HG03280 (cell line): ENCODE measurements around the gene DPH5.
"Not testable (repeated sequence)": the region's sequence is repeated elsewhere in the genome, so short reads cannot be mapped to it uniquely, and the experiment has no call there.

ENCODE experiments used
- ATAC-seq: cut with Tn5 transposase; IDR thresholded peaks from one replicate; pipeline ENCODE4 v1.9.1; 2021; ENCODE audit warnings: mild to moderate bottlenecking, moderate library complexity; ENCODE audit not compliant: unreplicated experiment

DPH5 gene, protein sequence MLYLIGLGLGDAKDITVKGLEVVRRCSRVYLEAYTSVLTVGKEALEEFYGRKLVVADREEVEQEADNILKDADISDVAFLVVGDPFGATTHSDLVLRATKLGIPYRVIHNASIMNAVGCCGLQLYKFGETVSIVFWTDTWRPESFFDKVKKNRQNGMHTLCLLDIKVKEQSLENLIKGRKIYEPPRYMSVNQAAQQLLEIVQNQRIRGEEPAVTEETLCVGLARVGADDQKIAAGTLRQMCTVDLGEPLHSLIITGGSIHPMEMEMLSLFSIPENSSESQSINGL

DNA sequence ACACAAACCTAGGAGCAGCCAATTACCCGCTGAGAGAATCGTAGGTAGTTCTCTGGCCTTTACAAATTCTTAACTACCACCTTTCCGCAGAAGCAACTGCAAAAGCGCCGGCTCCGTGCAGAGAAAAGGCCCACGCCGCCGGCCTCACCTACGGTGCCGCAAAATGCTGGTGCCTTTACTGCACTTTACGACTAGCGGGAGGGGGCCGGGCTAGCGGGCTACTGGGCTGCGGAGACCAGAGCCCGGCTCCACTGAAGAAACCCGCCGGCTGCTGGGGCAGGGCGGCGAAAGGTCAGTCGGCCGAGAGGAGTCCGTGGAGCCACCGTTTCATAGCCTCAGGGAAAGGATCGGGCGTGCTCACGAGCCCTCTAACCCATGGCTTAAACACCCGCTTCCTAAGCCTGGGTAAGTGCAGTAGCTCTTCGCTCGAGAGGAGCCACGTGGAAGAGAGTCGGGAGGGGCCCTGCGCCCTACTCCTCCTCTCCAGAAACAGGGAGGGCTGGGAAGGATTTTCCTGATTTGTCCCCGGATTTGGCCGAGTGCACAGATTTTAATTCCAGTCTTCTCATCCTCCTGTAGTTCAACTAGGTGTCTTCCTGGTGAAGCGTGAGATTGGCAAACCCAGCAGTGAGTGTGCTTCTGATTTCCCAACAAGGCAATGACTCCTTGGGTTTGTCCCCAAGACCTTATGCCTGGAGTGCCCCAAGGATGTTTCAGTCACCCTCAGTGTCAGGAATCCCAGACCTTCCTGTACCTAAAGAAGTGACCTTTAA is at the start of gene DPH5:
Gene DPH5, minus strand, starts transcription at position 128 of the 773 bp plus-strand sequence. CDS start 341 bp downstream, outside the sequence.
- peak; percentile 91 for ATAC-seq

DNA sequence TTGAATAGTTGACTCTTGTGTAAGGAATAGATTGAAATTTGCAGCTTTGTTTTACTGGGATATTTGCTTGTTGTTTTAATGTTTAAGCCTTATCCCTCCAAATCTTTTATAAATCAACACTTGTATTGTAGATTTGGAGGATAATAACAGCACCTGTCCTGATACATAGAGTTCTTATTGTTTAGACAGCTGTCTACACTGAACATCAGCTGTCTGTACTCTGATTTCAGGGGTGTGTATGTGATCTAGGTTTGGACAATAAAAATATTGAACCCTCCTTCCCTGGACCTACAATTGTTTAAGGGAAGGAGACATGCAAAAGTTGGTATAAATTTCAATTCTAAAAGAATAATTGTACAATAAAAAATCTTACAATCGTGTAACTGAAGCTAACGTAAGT is 48.3 kb upstream of the DPH5 start:
- ATAC-seq, result no peak

DNA sequence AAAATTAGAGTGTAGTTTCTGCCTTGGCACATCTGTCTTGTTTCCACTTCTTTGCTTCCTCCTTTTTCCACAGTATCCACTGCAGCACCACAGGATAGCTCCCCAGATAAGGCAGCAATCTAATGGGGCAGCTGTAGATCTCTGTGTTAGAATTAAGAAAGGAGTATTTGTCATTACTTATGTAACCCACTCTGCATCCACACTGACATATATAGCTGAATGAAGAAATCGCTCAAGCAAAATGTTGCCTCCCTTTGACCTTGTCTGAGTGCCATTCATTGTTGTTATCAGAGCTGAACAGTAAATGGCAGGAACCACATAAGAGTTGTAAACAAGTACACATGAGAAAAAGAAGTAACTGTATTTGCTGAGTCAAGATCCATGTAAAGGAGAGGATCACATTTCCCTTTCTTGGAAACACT is 45.9 kb upstream of the DPH5 start:
- no peak for ATAC-seq

DNA sequence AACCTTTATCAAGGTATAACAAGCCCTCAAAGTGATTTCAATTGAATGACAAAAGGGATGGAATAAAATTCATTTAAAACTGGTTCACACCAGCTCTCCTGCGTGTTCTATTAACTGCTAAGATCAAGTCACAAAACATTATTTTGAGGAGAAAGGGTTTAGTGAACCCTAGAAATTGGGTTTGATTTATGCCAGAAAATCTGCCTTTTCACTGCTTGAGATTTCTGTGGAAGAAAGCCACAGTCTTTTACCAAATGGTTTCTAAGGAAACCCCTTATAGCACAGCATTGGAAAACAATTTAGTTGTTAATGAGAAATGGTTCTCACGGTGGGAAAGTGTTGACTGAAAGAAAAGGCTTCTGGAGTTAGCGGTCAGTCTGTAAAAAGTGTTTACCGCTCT is 43.6 kb upstream of the DPH5 start:
- ATAC-seq, result no peak

DNA sequence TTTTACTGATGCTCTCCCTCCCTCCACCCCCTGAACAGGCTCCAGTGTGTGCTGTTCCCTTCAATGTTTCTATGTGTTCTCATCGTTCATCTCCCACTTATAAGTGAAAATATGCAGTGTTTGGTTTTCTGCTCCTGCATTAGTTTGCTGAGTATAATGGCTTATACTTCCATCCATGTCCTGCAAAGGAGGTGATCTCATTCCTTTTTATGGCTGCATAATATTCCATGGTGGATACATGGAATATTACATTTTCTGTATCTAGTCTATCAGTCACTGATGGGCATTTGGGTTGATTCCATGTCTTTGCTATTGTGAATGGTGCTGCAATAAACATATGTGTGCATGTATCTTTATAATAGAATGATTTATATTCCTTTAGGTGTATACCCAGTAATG is 41.4 kb upstream of the DPH5 start:
- ATAC-seq, result not testable (repeated sequence)

DNA sequence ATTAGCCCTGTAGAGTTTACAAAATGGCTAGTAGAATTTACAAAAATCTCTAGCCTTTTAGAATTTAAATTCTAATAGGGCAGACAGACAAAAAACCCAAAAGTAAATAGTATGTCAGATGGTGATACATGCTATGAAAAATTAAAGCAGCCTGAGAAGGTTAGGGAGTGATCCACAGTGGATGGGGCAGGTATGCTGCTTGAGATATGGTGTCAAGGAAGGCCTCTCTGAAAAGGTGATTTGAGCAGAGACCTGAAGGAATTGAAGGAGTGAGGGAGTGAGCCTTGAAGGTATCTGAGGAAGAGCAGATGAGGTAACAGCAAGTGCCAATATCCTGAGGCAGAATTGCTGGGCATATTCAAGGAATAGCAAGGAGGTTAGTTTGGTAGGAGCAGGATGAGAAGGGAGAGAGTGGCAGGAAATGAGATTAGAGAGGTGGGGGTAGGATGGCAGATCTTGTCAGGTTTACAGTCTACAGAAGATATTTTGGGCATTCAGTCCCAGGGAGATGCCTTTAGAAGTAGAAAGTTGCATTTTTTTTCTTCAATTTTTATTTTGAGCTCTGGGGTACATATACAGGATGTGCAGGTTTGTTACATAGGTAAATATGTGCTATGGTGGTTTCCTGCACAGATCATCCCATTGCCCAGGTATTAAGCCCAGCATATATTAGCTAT is 40.8 kb upstream of the DPH5 start:
- no peak for ATAC-seq

DNA sequence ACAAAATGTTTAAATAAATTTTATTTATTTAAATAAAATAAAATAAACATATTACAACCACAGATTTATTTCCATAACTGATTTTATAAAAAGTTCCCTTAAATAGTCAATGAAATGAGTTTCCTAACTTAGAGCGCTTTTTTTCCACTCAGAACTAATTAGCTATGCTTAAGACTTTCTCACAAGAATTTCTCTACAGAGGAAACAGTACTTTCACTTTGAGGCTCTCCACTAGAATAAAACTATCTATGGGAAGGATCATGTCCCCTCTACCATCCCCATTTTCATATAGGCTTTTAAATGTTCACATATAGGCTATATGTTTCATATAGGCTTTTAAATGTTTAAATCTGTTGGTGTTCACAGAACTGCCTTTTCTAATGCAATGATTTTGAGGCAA is 40.0 kb upstream of the DPH5 start:
- no peak for ATAC-seq

DNA sequence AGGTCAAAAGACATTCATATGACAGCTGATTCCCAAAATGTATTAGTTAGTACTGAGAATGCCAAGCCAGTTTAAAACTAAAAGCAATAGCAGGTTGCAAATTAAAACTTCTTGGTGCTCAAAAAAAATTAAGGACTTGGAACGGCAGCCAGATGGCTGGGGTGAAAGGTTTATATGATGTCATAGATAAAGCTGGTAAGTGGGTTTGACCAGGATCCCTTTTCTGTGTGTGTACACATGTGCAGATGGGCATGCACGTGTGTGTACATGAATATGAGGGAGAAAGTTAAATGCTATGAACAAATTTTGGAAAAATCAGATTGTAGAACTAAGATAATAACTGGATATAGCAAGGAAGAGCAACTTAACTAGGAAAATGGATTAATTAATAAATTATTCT is 39.1 kb upstream of the DPH5 start:
- ATAC-seq, result no peak

DNA sequence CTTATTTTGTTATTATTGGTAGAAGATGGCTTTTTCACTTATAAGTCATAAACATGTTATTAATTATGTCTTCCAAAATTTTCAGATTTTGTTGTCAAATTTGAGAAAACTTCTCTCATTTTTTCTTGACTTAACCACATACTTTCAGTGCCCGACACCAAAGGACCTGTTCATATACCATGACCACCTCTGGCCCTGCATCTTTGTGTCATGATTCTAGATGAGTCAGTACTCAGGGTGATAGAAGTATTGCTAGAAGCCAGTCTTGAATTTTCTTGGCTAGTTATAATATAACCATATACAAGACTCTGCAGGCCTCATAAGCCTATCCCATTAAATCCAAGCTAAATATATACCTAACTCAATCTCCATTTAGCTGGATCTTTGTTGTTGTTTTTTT is 35.4 kb upstream of the DPH5 start:
- ATAC-seq, result no peak

DNA sequence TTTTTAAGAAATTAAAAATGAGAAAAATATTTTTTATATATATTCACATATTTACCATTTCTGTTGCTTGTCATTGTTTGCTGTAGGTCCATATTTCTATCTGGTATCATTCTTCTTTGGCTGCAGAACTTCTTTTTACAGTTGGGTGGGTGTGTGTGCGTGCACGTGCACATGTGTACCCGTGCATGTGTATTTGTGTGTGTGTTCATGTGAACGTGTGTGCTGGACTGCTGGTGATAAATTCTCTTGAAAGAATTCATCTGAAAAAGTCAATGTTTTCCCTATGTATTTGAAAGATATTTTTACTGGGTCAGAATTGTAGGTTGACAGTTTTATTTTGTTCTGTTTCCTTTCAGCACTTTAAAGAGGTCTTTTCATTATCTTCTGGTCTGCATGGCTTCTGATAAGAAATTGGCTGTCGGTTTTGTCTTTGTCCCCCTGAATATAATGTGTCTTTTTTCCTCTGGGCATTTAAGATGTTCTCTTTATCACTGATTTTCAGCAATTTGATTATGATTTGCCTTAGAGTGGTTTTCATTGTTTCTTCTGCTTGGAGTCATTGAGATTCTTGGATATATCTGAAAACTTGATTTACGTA is 34.5 kb upstream of the DPH5 start:
- no peak for ATAC-seq

DNA sequence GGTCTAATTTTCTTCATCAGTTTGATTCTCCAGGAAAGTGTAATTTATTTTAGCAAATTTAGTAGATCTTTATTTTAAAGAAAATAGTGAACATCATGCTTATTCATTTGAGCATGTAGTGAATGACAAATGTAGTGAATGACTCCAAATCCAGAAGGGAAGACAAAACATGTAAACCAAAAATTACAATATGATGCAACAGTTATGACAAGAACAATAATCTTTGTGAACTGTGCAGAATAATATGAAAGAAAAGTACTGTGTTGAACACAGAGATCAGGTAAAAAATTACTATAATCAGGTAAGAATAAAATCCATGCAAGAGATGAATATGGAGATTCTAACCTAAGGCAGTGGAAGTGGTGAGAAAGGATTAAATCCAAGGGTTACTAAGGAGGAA is 30.0 kb upstream of the DPH5 start:
- ATAC-seq, result no peak

DNA sequence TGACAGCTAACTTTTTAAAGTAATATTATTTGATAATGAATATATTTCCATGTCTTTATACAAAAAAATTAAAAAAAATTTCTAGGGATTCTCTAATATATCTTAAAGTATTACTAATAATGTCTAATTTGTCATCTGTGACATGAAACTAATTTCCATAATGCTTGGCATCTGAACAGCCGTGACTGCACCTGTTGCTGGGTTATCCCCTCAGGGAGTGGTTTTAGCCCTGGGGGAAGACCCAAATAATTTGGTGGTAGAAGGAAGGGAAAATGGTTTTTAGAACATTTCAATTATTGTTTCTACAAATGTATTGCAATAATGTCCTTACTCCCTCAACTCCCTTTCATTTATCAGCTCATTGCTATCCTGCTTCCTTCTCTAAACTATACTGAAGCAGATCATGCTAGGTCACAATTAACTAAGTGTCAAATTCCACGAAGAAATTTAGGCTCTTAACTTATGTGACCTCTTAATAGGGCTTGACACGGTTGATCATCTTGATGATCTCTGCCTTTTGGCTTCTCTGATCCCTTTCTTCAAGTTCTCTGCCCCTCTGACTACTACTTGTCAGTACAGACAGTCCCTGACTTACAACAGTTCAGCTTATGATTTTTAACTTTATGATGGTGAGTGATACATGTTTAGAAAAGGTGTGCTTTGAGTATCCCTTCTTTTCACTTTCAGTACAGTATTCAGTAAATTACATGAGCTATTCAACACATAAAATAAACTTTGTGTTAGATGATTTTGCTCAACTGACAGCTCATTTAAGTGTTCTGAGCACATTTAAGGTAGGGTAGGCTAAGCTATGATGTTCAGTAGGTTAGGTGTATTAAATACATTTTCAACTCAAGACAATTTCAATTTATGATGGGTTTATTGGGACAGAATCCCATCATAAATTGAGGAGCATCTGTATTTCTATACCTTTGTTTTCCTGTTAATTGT is 26.4 kb upstream of the DPH5 start:
- peak; percentile 88 for ATAC-seq

DNA sequence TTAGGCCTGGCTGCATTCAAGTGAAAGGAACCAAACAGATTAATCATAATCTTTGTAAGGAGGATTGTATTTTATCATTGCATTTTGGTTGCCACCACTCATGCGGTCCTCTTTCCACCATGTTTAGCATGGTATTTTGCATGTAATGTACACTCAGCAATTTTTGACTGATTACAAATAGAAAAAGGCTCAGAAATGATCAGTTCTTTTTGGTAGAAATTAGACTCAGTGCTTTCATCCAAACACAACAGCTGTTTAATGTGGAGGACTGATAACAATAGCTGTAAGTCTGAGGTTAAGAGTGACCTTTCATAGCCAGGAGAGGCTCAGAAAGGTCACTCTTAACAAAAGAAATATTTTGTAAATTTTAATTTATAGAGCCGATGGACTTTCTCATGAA is 25.3 kb upstream of the DPH5 start:
- ATAC-seq, result no peak

DNA sequence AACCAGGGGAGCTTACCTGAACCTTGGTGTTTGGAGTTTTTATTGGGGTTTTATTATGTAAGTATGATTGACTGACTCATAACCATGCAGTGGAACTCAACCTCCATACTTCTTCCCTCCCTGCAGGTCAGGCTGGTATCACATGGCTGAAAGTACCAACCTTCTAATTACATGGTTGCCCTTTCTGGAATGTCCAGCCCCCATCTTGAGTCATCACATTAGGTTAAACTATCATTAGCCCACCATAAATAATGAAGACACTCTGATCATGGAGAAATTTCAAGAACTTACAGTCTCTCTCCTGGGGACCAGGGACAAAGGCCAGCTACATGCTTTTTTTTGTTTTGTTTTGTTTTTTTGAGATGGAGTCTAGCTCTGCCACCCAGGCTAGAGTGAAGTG is 19.2 kb upstream of the DPH5 start:
- no peak for ATAC-seq

DNA sequence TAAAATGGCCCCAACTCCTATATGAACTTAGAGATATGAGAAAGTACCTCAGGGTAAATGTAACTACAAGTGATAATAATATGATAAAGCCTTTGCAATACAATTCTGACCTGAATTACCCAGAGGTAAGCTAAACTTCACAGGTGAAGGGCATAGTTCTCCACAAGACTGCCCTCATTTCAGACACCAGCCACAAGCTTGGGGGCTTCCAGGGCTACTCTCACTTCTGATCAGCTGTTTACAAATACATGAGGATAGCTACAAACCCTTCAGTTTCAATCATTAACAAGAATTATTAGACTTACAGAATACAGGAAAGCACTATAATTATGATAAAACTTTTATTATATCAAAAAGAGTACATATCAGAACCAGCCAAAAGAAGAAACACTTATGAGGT is 18.7 kb upstream of the DPH5 start:
- ATAC-seq, result no peak

DNA sequence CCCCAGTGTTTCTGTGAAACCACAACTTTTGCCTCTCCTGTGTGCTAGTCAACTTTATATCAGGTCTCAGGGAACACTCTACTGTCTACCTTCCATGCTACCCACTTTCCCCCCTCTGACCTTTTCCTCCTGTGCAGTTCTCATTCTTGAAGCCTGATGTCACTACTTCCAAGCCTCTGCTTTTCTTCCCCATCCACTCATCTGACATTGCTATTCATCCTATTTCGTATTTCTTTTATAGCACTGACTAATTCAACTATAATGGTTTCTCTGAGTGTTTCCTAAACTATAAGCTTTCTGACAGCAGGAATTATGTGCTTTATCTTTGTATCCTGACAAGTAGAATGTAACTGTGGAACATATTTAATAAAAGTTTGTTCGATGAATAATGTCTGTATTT is 18.2 kb upstream of the DPH5 start:
- ATAC-seq, result no peak

DNA sequence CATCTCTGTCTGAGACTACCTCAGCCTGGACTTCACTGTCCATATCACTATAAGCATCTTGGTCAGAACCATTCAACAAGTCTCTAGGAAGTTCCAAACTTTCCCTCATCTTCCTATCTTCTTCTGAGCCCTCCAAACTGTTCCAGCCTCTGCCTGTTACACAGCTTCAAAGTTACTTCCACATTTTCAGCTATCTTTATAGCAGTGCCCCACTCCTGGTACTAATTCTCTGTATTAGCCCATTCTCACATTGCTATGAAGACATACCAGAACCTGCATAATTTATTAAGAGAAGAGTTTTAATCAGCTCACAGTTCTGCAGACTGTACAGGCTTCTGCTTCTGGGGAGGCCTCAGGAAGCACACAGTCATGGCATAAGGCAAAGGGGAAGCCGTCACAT is 15.7 kb upstream of the DPH5 start:
- ATAC-seq, result no peak

DNA sequence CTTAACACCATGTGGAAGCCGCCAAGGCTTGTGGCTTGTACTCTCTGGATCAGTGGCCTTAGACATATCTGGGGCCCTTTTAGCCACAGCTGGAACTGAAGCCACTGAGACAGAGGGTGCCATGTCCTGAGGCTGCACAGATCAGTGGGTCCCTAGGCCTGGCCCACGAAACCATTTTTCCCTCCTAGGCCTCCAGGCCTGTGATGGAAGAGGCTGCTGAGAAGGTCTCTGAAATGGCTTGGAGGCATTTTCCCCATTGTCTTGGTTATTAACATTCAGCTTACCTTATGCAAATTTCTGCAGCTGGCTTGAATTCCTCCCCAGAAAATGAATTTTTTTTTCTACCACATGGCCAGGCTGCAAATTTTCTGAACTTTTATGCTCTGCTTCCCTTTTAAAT is 15.1 kb upstream of the DPH5 start:
- ATAC-seq, result no peak

DNA sequence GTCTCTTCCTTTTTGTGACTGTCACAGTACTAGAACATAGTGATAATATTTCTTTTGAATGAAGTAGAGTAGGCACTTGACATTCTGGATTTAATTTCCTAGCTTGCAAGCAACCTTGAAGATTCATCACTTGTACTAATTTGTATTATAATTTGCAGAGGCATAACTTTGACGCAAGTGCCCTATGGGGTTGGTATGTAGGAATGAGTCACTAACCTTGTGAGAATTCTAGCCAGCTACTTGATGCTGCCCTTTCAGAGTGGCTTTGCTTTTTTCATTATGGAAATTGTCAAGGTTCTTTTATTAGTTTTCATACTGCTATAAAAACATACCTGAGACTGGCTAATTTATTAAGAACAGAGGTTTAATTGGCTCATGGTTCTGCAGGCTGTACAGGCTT is 13.7 kb upstream of the DPH5 start:
- ATAC-seq, result no peak

DNA sequence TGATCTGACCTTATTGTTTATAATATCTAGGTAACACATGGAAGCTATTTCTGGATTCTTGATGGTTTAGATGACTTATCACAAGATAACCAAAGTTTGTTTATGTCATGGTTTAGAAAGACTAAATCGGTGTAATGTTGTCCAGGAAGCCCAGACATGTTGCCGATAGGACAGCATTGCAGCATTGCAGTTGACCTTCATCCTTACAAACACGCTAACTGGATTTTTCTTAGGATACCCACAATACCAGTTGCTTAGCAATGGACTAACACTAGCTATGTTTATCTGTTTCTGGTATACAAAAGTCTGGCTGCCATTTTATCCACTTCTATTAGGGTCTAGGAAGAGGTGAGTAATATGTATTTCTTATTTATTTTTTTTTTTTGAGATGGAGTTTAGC is 11.7 kb upstream of the DPH5 start:
- ATAC-seq, result no peak

DNA sequence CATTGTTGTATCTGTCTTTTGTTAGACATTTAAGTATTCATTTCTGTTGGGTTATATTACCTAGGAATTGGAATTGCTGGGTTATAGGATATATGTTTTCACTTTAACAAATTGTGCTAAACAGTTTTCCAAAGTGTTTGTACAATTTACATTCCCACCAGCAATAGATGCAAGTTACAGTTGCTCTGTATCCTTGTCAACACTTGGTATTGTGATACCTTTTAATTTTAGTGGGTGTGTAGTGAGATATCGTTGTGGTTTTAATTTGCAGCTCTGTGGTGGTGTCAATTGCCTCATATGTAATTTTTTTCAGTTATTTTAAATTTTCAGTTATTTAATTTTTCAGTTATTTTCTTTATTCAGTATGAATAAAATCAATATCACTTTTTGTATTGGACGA is 7.4 kb upstream of the DPH5 start:
- no peak for ATAC-seq
